Right atrium auricular region (tissue), 2 donors: ENCODE measurements around the gene NUDCD3. TPM values are rescaled to one million over a fixed set of nuclear protein-coding genes. Genes with fewer than 3 reads are reported as not detected.

Experiments
- DNase-seq: peaks from one replicate; pipeline ENCODE4 v3.0.0-alpha.2; 2019; ENCODE audit warnings: low spot score
- H3K27ac ChIP-seq, 2 donors: fragments of 200-600 bp; sonication (generic); 1 replicate in 1 of 2; 2 replicates in 1 of 2; pipeline ENCODE4 v1.5.1; 2016 to 2019
- H3K27me3 ChIP-seq, 2 donors: fragments of 200-600 bp; sonication (generic); one replicate each; pipeline versions ENCODE4 v1.5.1 to v1.6.0; 2017 to 2019
- H3K36me3 ChIP-seq: fragments of 200-600 bp; sonication (generic); one replicate; pipeline ENCODE4 v1.5.1; 2016
- H3K4me1 ChIP-seq, 2 donors: fragments of 200-600 bp; sonication (generic); one replicate each; pipeline versions ENCODE4 v1.5.1 to v1.6.0; 2017 to 2019
- H3K4me3 ChIP-seq, 2 donors: fragments of 200-600 bp; sonication (generic); 1 replicate in 1 of 2; 2 replicates in 1 of 2; pipeline ENCODE4 v1.5.1; 2017 to 2019; ENCODE audit warnings: mild to moderate bottlenecking in 1 of 2, moderate library complexity in 1 of 2
- H3K9me3 ChIP-seq, 2 donors: fragments of 200-600 bp; sonication (generic); one replicate each; pipeline ENCODE4 v1.5.1; 2019
- total RNA-seq, 2 donors: library from RNA; depleted of rRNA; stranded (reverse); fragments of >200 nt; gene quantifications; one replicate each; pipeline ENCODE4 v1.1.0, GENCODE V29; 2016
- TF ChIP-seq, protein P1 (sequence below), 2 donors: fragments of 200-600 bp; sonication (generic); IDR thresholded peaks; one replicate each; pipeline ENCODE4 v1.5.1; 2019; ENCODE audit warnings: antibody characterized with exemption in 2 of 2

Gene NUDCD3
- total RNA-seq, 2 donors from 2014 or later, result 50.6 to 53.3 TPM

DNA sequence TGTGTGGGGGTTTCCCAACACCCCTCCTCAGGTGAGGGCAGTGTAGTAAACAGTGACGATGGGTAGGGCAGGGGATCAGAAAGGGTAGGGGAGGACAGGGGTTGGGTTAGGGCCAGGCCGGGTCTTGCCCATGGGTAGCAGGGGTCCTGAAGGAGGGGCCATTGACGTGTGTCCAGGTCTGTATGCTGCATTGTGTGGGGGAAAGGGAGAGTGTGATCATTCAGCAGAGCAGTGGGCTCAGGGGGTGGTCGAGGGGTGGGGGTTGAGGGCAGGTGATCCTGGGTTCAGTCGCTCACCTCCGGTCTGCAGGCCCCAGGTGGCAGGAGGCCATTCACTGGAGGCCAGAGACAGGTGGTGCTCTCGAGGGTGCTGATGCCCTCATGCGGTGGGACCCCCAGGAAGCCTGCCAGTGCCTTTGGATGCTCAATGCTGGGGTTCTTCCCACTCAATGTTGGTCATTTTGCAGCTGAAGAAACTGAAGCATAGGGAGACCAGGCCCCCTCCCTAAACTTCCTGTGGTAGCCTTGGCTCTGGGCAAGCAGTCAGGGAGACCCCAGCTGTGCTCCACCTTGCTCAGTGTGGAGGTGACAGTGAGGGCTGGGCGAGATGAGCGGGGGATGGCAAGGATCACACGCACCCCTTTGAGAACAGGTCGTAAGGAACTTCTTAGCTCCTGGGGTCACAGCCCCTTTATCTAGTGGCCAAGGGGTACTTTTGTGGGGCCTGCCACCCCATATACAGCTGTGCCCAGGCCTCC is 116.3 kb downstream of the NUDCD3 start:
- no peak for DNase-seq
- TF ChIP-seq, protein P1, sequence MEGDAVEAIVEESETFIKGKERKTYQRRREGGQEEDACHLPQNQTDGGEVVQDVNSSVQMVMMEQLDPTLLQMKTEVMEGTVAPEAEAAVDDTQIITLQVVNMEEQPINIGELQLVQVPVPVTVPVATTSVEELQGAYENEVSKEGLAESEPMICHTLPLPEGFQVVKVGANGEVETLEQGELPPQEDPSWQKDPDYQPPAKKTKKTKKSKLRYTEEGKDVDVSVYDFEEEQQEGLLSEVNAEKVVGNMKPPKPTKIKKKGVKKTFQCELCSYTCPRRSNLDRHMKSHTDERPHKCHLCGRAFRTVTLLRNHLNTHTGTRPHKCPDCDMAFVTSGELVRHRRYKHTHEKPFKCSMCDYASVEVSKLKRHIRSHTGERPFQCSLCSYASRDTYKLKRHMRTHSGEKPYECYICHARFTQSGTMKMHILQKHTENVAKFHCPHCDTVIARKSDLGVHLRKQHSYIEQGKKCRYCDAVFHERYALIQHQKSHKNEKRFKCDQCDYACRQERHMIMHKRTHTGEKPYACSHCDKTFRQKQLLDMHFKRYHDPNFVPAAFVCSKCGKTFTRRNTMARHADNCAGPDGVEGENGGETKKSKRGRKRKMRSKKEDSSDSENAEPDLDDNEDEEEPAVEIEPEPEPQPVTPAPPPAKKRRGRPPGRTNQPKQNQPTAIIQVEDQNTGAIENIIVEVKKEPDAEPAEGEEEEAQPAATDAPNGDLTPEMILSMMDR (IDR thresholded peaks at IDR 0.05), result no peak
- H3K27me3 ChIP-seq, result no peaks in the 10 kb centered on the region

DNA sequence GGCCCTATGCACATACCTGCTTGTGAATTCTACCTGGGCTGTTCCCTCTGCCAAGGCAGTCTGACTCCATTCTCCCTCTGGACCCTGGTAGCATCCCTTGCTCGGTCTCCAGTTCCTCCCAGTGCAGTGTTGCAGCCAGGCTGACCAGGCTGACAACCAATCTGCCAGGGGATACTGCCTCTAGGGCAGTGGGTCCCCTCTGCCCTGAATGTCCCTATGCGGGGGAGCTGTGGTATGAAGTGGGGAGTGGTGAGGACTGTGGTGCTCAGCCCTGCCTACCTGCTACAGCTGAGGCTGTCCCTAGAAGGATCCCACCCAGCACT is 117.1 kb downstream of the NUDCD3 start:
- Histone ChIP-seq H3K9me3 (no peaks in the 10 kb centered on the region), H3K27ac (no peak overlapping the region), H3K36me3 (no peaks in the 10 kb centered on the region), H3K27me3 (no peaks in the 10 kb centered on the region), H3K4me1 (no peaks in the 10 kb centered on the region), H3K4me3 (no peak overlapping the region)
- TF ChIP-seq, protein P1 (IDR thresholded peaks at IDR 0.05), result no peak
- DNase-seq, result no peak

More for the DNA sequence above, 116.3 kb downstream of the NUDCD3 start:
- H3K36me3 ChIP-seq, result no peaks in the 10 kb centered on the region
- H3K9me3 ChIP-seq, result no peaks in the 10 kb centered on the region
- no peak overlapping the region for H3K4me3 ChIP-seq
- H3K4me1 ChIP-seq, result no peaks in the 10 kb centered on the region
- no peak overlapping the region for H3K27ac ChIP-seq

DNA sequence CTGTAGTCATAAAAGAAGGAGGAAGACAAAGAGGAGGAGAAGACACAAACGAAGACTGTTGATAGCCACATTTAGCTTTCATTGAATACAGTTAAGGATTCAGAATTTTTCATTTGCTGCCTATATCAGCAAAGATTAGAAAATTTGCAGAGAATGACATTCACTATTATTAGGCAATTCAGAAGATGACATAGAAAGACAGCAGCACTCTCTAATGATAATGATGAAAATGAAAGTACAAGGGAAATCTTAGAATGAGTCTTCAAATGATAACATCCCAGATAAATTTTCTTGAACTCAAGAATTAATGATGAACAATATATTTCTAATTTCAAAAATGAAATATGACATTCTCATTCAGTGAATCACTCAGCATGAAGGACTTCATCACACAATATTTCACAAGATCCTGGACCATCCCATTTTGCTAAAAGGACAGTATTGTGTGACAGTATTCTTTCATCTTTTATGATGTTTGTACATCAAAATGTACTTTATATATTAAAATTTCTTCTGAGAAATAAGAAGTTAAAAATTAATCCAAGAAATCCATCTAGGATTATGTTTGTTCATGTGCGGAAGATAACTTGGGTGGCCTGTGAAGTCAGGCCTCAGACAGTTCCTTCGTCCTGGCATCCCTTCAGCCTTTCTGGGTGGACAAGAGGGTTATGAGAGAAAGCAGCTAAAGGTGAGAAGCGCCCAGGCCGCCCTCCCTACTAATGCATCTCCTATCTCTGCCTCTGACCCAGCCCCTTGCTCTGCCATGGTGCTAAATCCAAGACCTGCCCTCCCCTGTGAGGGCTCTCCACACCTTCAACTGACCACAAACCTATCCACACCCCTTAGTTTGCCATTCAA is 117.7 kb downstream of the NUDCD3 start:
- Histone ChIP-seq H3K4me1 (no peaks in the 10 kb centered on the region), H3K27me3 (no peaks in the 10 kb centered on the region), H3K27ac (no peak overlapping the region), H3K9me3 (no peaks in the 10 kb centered on the region), H3K36me3 (no peaks in the 10 kb centered on the region), H3K4me3 (no peak overlapping the region)
- TF ChIP-seq, protein P1 (IDR thresholded peaks at IDR 0.05), result no peak
- DNase-seq, result no peak

DNA sequence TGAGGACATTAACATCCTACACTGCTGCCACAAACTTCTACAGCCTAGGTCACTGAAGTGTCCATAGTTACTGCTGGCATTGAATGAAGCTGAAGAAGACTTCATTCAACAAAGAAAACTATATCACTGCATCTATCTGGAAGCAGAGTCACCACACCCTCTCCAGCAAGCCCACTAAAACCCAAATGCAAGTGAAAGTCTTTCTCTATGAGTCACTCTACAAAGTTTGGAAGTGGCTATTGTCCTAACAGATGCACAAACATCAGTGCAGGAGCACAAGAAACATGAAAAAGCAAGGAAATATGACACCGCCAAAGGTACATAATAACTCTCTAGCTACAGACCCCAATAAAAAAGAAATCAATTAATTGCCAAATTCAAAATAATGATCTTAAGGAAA is 121.6 kb downstream of the NUDCD3 start:
- Histone ChIP-seq H3K4me1 (no peaks in the 10 kb centered on the region), H3K27me3 (no peaks in the 10 kb centered on the region), H3K36me3 (no peaks in the 10 kb centered on the region), H3K27ac (no peak overlapping the region), H3K9me3 (no peaks in the 10 kb centered on the region), H3K4me3 (no peak overlapping the region)
- DNase-seq, result no peak
- TF ChIP-seq, protein P1 (IDR thresholded peaks at IDR 0.05), result no peak

DNA sequence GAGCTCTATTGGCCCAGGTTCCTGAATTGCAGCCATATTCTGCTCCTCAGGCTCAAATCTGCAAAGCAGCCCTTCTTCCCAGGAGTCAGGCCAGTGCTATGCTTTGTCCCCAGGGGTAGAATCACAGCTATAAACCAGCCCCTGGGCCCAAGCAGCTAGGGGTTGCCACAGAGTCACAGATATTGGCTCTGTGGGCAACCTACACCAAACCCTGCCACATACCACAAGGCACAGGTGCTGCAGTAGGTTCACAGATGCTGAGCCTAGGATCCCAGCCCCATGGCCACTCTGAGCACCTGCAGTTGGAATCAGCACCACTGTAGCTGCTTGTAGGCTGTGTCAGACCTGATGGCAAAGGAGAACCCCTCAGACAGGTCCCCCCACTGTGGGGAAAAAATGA is 122.0 kb downstream of the NUDCD3 start:
- TF ChIP-seq, protein P1 (IDR thresholded peaks at IDR 0.05), result no peak
- Histone ChIP-seq H3K27me3 (no peaks in the 10 kb centered on the region), H3K36me3 (no peaks in the 10 kb centered on the region), H3K4me3 (no peak overlapping the region), H3K4me1 (no peaks in the 10 kb centered on the region), H3K27ac (no peak overlapping the region), H3K9me3 (no peaks in the 10 kb centered on the region)
- DNase-seq, result no peak
